H9 (cell line): ENCODE results near the gene FHOD3. TPM values are rescaled to one million over a fixed set of nuclear protein-coding genes. Genes with fewer than 3 reads are reported as not detected.

ENCODE experiments used
- DNase-seq: peaks from one replicate; pipeline ENCODE4 v3.0.0-alpha.2; 2017
- H2AFZ ChIP-seq: one replicate; pipeline ENCODE4 v1.6.1; 2013; ENCODE audit warnings: mild to moderate bottlenecking, low read length, control low read depth, moderate library complexity
- H2AK5ac ChIP-seq: 2 replicates; pipeline ENCODE4 v1.6.1; 2013; ENCODE audit warnings: low read length, control low read depth, mixed read lengths; ENCODE audit not compliant: insufficient read length
- H2BK120ac ChIP-seq: one replicate; pipeline ENCODE4 v1.6.1; 2013; ENCODE audit warnings: low read depth, mild to moderate bottlenecking, low read length, control low read depth, inconsistent platforms; ENCODE audit not compliant: poor library complexity, severe bottlenecking
- H2BK12ac ChIP-seq: 2 replicates; pipeline ENCODE4 v1.6.1; 2013; ENCODE audit warnings: low read length, control low read depth, mixed read lengths, low read depth; ENCODE audit not compliant: insufficient read length
- H2BK15ac ChIP-seq: 2 replicates; pipeline ENCODE4 v1.6.1; 2013; ENCODE audit warnings: low read depth, low read length, control low read depth
- H2BK20ac ChIP-seq: one replicate; pipeline ENCODE4 v1.6.1; 2013; ENCODE audit warnings: low read depth, mild to moderate bottlenecking, low read length, control low read depth, inconsistent platforms; ENCODE audit not compliant: poor library complexity, severe bottlenecking
- H2BK5ac ChIP-seq: 2 replicates; pipeline ENCODE4 v1.6.1; 2013; ENCODE audit warnings: low read length, control low read depth, mixed read lengths; ENCODE audit not compliant: insufficient read length
- H3K14ac ChIP-seq: 2 replicates; pipeline ENCODE4 v1.6.1; 2013; ENCODE audit warnings: low read length, control low read depth; ENCODE audit not compliant: insufficient read depth
- H3K18ac ChIP-seq: 2 replicates; pipeline ENCODE4 v1.6.1; 2013; ENCODE audit warnings: low read depth, mild to moderate bottlenecking, mixed read lengths, low read length, control low read depth; ENCODE audit not compliant: insufficient read length
- H3K23ac ChIP-seq: 2 replicates; pipeline ENCODE4 v1.6.1; 2013; ENCODE audit warnings: low read length, control low read depth, mixed read lengths, low read depth; ENCODE audit not compliant: insufficient read length
- H3K23me2 ChIP-seq: 2 replicates; pipeline ENCODE4 v1.6.1; 2013; ENCODE audit warnings: low read depth, mild to moderate bottlenecking, mixed read lengths, low read length, control low read depth; ENCODE audit not compliant: insufficient read length, poor library complexity, severe bottlenecking
- H3K27ac ChIP-seq: 2 replicates; pipeline ENCODE4 v1.5.1; 2013; ENCODE audit warnings: low read length, control low read depth, mixed read lengths, low read depth; ENCODE audit not compliant: insufficient read length
- H3K27me3 ChIP-seq: 2 replicates; pipeline ENCODE4 v1.6.1; 2013; ENCODE audit warnings: low read length, control low read depth, inconsistent platforms; ENCODE audit not compliant: insufficient read depth
- H3K4ac ChIP-seq: 2 replicates; pipeline ENCODE4 v1.6.1; 2013; ENCODE audit warnings: low read depth, mild to moderate bottlenecking, control low read depth, inconsistent platforms, low read length, moderate library complexity
- H3K4me1 ChIP-seq: 2 replicates; pipeline ENCODE4 v1.6.1; 2013; ENCODE audit warnings: low read length, control low read depth, inconsistent platforms; ENCODE audit not compliant: insufficient read depth
- H3K4me2 ChIP-seq: 2 replicates; pipeline ENCODE4 v1.6.1; 2013; ENCODE audit warnings: low read length, control low read depth, mixed read lengths; ENCODE audit not compliant: insufficient read length, insufficient read depth
- H3K56ac ChIP-seq: 2 replicates; pipeline ENCODE4 v1.6.1; 2013; ENCODE audit warnings: low read depth, mild to moderate bottlenecking, mixed read lengths, low read length, control low read depth; ENCODE audit not compliant: insufficient read length
- H3K79me1 ChIP-seq: 2 replicates; pipeline ENCODE4 v1.6.1; 2013; ENCODE audit warnings: low read depth, mild to moderate bottlenecking, moderate library complexity, low read length, control low read depth, inconsistent platforms; ENCODE audit not compliant: insufficient read depth, poor library complexity, severe bottlenecking
- H3K79me2 ChIP-seq: 2 replicates; pipeline ENCODE4 v1.6.1; 2013; ENCODE audit warnings: low read length, control low read depth, inconsistent platforms; ENCODE audit not compliant: insufficient read depth
- H3K9ac ChIP-seq: 2 replicates; pipeline ENCODE4 v1.6.1; 2013; ENCODE audit warnings: low read length, control low read depth, mixed read lengths; ENCODE audit not compliant: insufficient read length; ENCODE audit errors: extremely low read depth
- H3K9me3 ChIP-seq: one replicate; pipeline ENCODE4 v1.6.1; 2013; ENCODE audit warnings: low read depth, low read length, inconsistent platforms; ENCODE audit not compliant: control insufficient read depth
- H3T11ph ChIP-seq: one replicate; pipeline ENCODE4 v1.6.1; 2013; ENCODE audit warnings: mild to moderate bottlenecking, low read length, control low read depth, inconsistent platforms
- H4K20me1 ChIP-seq: one replicate; pipeline ENCODE4 v1.6.1; 2013; ENCODE audit not compliant: control insufficient read depth, insufficient read length, insufficient read depth
- H4K5ac ChIP-seq: 2 replicates; pipeline ENCODE4 v1.6.1; 2013; ENCODE audit warnings: low read depth, mild to moderate bottlenecking, mixed read lengths, low read length, control low read depth; ENCODE audit not compliant: insufficient read length
- H4K8ac ChIP-seq: replicated peaks from 2 replicates; pipeline ENCODE4 v1.6.1; 2013; ENCODE audit warnings: low read length, control low read depth, mixed read lengths, low read depth; ENCODE audit not compliant: insufficient read length
- H4K91ac ChIP-seq: 2 replicates; pipeline ENCODE4 v1.6.1; 2013; ENCODE audit warnings: low read depth, mild to moderate bottlenecking, moderate library complexity, mixed read lengths, low read length, control low read depth; ENCODE audit not compliant: insufficient read length
- H3K27ac Mint-ChIP-seq, 3 experiments: 2 replicates in 2 of 3; 3 replicates in 1 of 3; pipeline ENCODE4 v1.8.0; 2020 to 2021; ENCODE audit warnings: mixed read lengths in 3 of 3, mild to moderate bottlenecking in 1 of 3, moderate library complexity in 1 of 3
- H3K27me3 Mint-ChIP-seq: 2 replicates; pipeline ENCODE4 v1.8.0; 2021; ENCODE audit warnings: low read depth, mild to moderate bottlenecking, moderate library complexity, mixed read lengths
- H3K36me3 Mint-ChIP-seq, 3 experiments: 2 replicates in 2 of 3; 3 replicates in 1 of 3; pipeline ENCODE4 v1.8.0; 2020 to 2021; ENCODE audit warnings: low read depth in 3 of 3, mixed read lengths in 3 of 3; ENCODE audit not compliant: insufficient read depth in 1 of 3
- H3K4me1 Mint-ChIP-seq, 2 experiments: 2 replicates each; pipeline ENCODE4 v1.8.0; 2020; ENCODE audit warnings: mixed read lengths in 2 of 2
- H3K4me3 Mint-ChIP-seq, 2 experiments: 2 replicates in 1 of 2; 3 replicates in 1 of 2; pipeline ENCODE4 v1.8.0; 2020 to 2021; ENCODE audit warnings: mild to moderate bottlenecking in 2 of 2, mixed read lengths in 2 of 2, moderate library complexity in 1 of 2
- H3K9me3 Mint-ChIP-seq, 2 experiments: 2 replicates in 1 of 2; 3 replicates in 1 of 2; pipeline ENCODE4 v1.8.0; 2020; ENCODE audit warnings: mild to moderate bottlenecking in 2 of 2, mixed read lengths in 2 of 2, moderate library complexity in 1 of 2
- CTCF ChIP-seq: fragments of 200-600 bp; sonication (generic); conservative IDR thresholded peaks from 3 replicates; pipeline ENCODE4 v1.8.0; 2021; ENCODE audit warnings: antibody characterized with exemption, mild to moderate bottlenecking
- WGBS: extraction: QIAGEN DNeasy Blood & Tissue Kit; methylation state at CpG from one replicate; pipeline ENCODE4 v1.1.7; 2013; ENCODE audit warnings: missing lambda C conversion rate, low lambda C conversion rate, mixed read lengths; ENCODE audit not compliant: insufficient read length; ENCODE audit errors: extremely low coverage; 5-methylcytosine and 5-hydroxymethylcytosine counted together
- total RNA-seq: library from RNA; stranded (reverse); gene quantifications from 2 replicates; pipeline ENCODE4 v1.2.1, GENCODE V29; 2021

The FHOD3 gene
- total RNA-seq, 1 experiment from 2014 or later, result 8.0 TPM

- Mint-ChIP-seq H3K36me3 (no peaks in the 10 kb centered on the region; a peak in 1 of 7 replicates), H3K9me3 (no peaks in the 10 kb centered on the region; a peak in 1 of 5 replicates), H3K27ac (no peak overlapping the region), H3K27me3 (no peaks in the 10 kb centered on the region), H3K4me1 (peaks cover 11 to 19% of the 10 kb centered on the region in 2 experiments), H3K4me3 (no peak overlapping the region)
- H4K91ac ChIP-seq, result no peak overlapping the region
- no peak overlapping the region for H3K27ac ChIP-seq
- H3K9me3 ChIP-seq, result no peaks in the 10 kb centered on the region
- H3K79me1 ChIP-seq, result no peaks in the 10 kb centered on the region
- no peaks in the 10 kb centered on the region for H3K27me3 ChIP-seq
- WGBS, result no CpG with 5 or more reads among the region's 5 CpGs
- no peak overlapping the region for H3K56ac ChIP-seq
- H2AK5ac ChIP-seq, result no peak overlapping the region
- H4K8ac ChIP-seq, result no peak overlapping the region
- H2AFZ ChIP-seq, result no peak overlapping the region
- no peak for DNase-seq
- no peak overlapping the region for H2BK20ac ChIP-seq
- no peak overlapping the region for H3K23ac ChIP-seq
- H2BK120ac ChIP-seq, result no peak overlapping the region
- no peaks in the 10 kb centered on the region for H4K20me1 ChIP-seq
- H3T11ph ChIP-seq, result no peak overlapping the region
- H2BK12ac ChIP-seq, result no peak overlapping the region
- no peaks in the 10 kb centered on the region for H3K79me2 ChIP-seq
- no peaks in the 10 kb centered on the region for H3K23me2 ChIP-seq
- TF ChIP-seq CTCF, result no peak
- no peak overlapping the region for H3K14ac ChIP-seq
- H4K5ac ChIP-seq, result no peak overlapping the region
- H3K4ac ChIP-seq, result no peak overlapping the region
- no peaks in the 10 kb centered on the region; the same call in 1 of the 2 replicates for H3K4me1 ChIP-seq
- no peak overlapping the region for H3K4me2 ChIP-seq
- no peak overlapping the region for H2BK15ac ChIP-seq
- H3K9ac ChIP-seq, result no peak overlapping the region
- H3K18ac ChIP-seq, result no peak overlapping the region
- H2BK5ac ChIP-seq, result no peak overlapping the region
Measured at GRCh38 chr18:36408606-36409005, 111.1 kb downstream of the FHOD3 start.
